Natural killer cell treated with Interleukin-12 subunit alpha and Interleukin-12 subunit beta and Interleukin-15 and Interleukin-18, amount 100 ng/mL, for 72 hours (primary cell): ENCODE measurements around the gene GJA5. TPM values are rescaled to one million over a fixed set of nuclear protein-coding genes. Genes with fewer than 3 reads are reported as not detected.

ENCODE experiments used
- total RNA-seq, 2 donors: library from RNA; stranded (reverse); gene quantifications; one replicate each; pipeline ENCODE4 v1.2.3, GENCODE V29; 2022

Gene GJA5
- total RNA-seq, 2 donors from 2014 or later = not detected

Other genes starting within 250 kb of the GJA5 start
- 10 to 100 TPM in 1 of 2 donors, 1 to 10 TPM in 1; 7.2 to 15.3 TPM for gene BCL9, start 219.1 kb downstream of the GJA5 start, total RNA-seq
- gene ACP6, start 90.1 kb downstream of the GJA5 start, total RNA-seq = 10 to 100 TPM in 1 of 2 donors, 1 to 10 TPM in 1; 4.7 to 13.2 TPM
- not detected for gene GJA8, start 142.2 kb upstream of the GJA5 start, total RNA-seq
- 10 to 100 TPM; 17.2 to 33.5 TPM for gene GPR89B, start 167.8 kb upstream of the GJA5 start, total RNA-seq